Measurements from ENCODE around the gene RUBCNL. TPM values are rescaled to one million over a fixed set of nuclear protein-coding genes. Genes with fewer than 3 reads are reported as not detected.

The RUBCNL gene, protein sequence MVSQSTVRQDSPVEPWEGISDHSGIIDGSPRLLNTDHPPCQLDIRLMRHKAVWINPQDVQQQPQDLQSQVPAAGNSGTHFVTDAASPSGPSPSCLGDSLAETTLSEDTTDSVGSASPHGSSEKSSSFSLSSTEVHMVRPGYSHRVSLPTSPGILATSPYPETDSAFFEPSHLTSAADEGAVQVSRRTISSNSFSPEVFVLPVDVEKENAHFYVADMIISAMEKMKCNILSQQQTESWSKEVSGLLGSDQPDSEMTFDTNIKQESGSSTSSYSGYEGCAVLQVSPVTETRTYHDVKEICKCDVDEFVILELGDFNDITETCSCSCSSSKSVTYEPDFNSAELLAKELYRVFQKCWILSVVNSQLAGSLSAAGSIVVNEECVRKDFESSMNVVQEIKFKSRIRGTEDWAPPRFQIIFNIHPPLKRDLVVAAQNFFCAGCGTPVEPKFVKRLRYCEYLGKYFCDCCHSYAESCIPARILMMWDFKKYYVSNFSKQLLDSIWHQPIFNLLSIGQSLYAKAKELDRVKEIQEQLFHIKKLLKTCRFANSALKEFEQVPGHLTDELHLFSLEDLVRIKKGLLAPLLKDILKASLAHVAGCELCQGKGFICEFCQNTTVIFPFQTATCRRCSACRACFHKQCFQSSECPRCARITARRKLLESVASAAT
- not detected in 2 replicates for total RNA-seq

GRCh38 chr13:46387064-46387851 is at the start of gene RUBCNL:
TSS of gene RUBCNL (minus strand) at chr13:46387252. CDS start at chr13:46372475, 14,777 bp downstream.

Other genes with a start within 250 kb of the RUBCNL start
- 0.56 and 5.8 TPM in 2 replicates for gene LCP1, start 205.1 kb downstream of the RUBCNL start, total RNA-seq
- gene LRRC63, start 175.3 kb downstream of the RUBCNL start, total RNA-seq, result not detected in 2 replicates
- gene LRCH1, start 165.9 kb upstream of the RUBCNL start, total RNA-seq, result 8.4 and 8.9 TPM in 2 replicates

Data from epithelial cell of alveolus of lung (primary cell).